GM21423 (cell line): ENCODE data around the gene PTCRA.

Experiments
- ATAC-seq: cut with Tn5 transposase; IDR thresholded peaks from one replicate; pipeline ENCODE4 v1.9.1; 2021; ENCODE audit warnings: mild to moderate bottlenecking, moderate library complexity; ENCODE audit not compliant: unreplicated experiment

Gene PTCRA

DNA sequence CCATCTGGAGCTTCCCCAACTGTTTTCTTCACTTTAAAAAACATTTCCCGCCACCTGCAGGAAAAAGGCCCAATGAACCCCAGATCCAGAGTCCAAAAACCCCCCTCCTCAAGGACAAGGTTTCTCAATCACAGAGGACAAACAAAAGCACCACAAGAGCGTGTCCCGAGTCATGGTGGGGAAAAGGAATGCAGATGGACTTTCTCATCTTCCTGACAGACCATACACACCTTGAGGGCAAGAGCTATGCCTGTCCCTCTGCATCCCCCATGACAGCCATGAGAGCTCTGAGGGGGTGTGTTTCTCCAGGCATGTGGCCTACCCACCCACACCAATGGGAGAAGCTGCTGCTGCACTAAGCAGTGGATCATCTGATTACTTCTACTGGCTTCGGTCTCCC, 54.1 kb downstream of the PTCRA start:
- no peak for ATAC-seq

- ATAC-seq: no peak
Measured at GRCh38 chr6:42970871-42971612, 55.2 kb downstream of the PTCRA start.

DNA sequence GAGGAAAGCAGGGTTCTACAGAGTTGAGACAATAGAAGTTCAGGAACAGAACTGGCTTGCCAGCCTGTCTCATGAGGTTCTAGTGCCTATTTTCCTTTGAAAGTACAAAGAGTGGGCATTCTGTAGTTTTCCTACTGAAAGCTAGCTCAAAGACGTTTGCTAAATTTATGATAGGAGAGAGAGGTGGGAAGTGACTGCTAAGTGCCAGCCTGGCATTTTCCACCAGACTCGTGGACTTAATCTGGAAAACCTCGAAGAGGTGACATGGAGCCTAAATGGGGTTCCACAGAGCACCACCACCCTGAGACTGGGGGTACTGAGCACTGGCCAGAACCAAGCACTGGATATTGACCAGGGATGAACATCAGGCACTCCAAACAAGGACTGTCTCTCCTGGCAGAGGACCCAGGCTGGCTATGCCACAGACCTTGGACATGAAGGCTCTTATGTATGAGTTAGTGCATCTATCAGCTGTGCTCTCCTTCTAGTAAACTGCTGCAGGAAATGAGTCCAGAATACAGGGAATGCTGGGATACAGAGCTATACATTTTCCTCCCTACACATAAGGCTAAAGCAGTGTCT, 56.0 kb downstream of the PTCRA start:
- no peak for ATAC-seq

GRCh38 chr6:42973926-42974325, 58.1 kb downstream of the PTCRA start:
- no peak for ATAC-seq

DNA sequence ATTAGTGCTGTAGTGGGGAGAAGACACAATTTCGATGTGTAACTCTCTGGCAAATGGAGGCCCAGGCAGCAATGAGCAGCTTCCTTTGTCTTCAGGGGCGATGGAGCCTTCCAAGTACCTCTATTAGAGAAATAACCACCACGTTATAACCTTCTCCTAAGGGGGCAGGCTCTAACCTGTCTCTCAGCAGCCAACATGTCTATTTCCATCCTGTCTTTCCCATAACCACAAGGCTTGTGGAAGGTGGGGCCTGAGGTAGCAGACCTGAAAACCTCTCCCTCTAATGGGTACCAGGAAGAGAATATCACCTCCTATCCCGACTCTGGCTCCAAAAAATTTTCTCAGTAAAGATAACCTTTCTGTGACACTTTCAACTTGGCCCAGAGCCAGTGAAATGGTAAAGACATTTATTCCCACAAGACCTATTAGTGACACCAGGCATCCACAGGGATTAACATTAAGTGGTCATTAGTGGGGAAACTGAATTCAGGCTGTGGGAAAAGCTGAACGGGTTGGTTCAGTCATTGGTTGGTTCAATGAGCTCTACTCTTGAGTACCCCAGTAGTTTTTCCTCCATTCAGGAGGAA, 59.2 kb downstream of the PTCRA start:
- ATAC-seq: no peak
